ENCODE results near the gene SOX13. TPM values are rescaled to one million over a fixed set of nuclear protein-coding genes. Genes with fewer than 3 reads are reported as not detected.

SOX13 gene
- total and polyA plus RNA-seq, 12 donors: 7.3 to 18.6 (median 12.1) TPM

GRCh38 chr1:204145033-204145504 is 72.2 kb downstream of the SOX13 start:
- 79 to 86% methylated on average over 4 of the region's 4 CpGs for WGBS, 2 donors
- Histone ChIP-seq H3K36me3 (peaks cover 0 to 6% (median 0%) of the 10 kb centered on the region in 9 donors), H3K9me3 (no peaks in the 10 kb centered on the region), H3K27me3 (no peaks in the 10 kb centered on the region), H3K27ac (no peak overlapping the region), H3K4me1 (peaks cover 0 to under 1% (median 0%) of the 10 kb centered on the region in 9 donors), H3K4me3 (no peak overlapping the region)
- no peak for ATAC-seq
- intact Hi-C loops (cut with DNase I): no loop called here
- DNase-seq: no peak
- TF ChIP-seq CTCF (IDR thresholded peaks at IDR 0.05): no peak

- DNase-seq (no peak), ATAC-seq (no peak)
- peaks cover 0 to 13% (median 3%) of the 10 kb centered on the region in 9 donors for H3K4me1 ChIP-seq
- no peak overlapping the region for H3K27ac ChIP-seq
- H3K9me3 ChIP-seq: no peaks in the 10 kb centered on the region
- intact Hi-C loops (cut with DNase I): no loop called here
- peaks cover 0 to 8% (median 0%) of the 10 kb centered on the region in 7 donors for H3K27me3 ChIP-seq
- no peak overlapping the region for H3K4me3 ChIP-seq
- TF ChIP-seq CTCF (IDR thresholded peaks at IDR 0.05): no peak
- 89 to 93% methylated on average over 6 of the region's 6 CpGs for WGBS, 2 donors
- peaks cover 0 to 6% (median 0%) of the 10 kb centered on the region in 9 donors for H3K36me3 ChIP-seq
These were observed 73.4 kb downstream of the SOX13 start for GRCh38 chr1:204146309-204146708.

GRCh38 chr1:204146965-204147364 is 74.0 kb downstream of the SOX13 start:
- no peak for TF ChIP-seq CTCF (IDR thresholded peaks at IDR 0.05)
- Histone ChIP-seq H3K9me3 (no peaks in the 10 kb centered on the region), H3K36me3 (peaks cover 0 to 6% (median 0%) of the 10 kb centered on the region in 9 donors), H3K4me3 (no peak overlapping the region), H3K4me1 (peaks cover 0 to 15% (median 6%) of the 10 kb centered on the region in 9 donors), H3K27me3 (peaks cover 0 to 13% (median 0%) of the 10 kb centered on the region in 7 donors), H3K27ac (no peak overlapping the region)
- intact Hi-C loops (cut with DNase I): no loop called here
- 88 to 89% methylated on average over 7 of the region's 7 CpGs for WGBS, 2 donors
- ATAC-seq (no peak), DNase-seq (no peak)

- WGBS, 2 donors: 82 to 87% methylated on average over 13 of the region's 13 CpGs
These were observed 74.8 kb downstream of the SOX13 start for GRCh38 chr1:204147406-204148383.

More at GRCh38 chr1:204147406-204148383, 74.8 kb downstream of the SOX13 start:
- no peak for DNase-seq
- H3K4me3 ChIP-seq: no peak overlapping the region
- peaks cover 0 to 21% (median 10%) of the 10 kb centered on the region in 9 donors for H3K4me1 ChIP-seq
- ATAC-seq: no peak
- no peak for TF ChIP-seq CTCF (IDR thresholded peaks at IDR 0.05)
- no peak overlapping the region for H3K27ac ChIP-seq
- peaks cover 0 to 6% (median 0%) of the 10 kb centered on the region in 9 donors for H3K36me3 ChIP-seq
- H3K9me3 ChIP-seq: no peaks in the 10 kb centered on the region
- intact Hi-C loops (cut with DNase I): no loop called here
- peaks cover 0 to 20% (median 0%) of the 10 kb centered on the region in 7 donors for H3K27me3 ChIP-seq
